DOHH2 (cell line): ENCODE data around the gene TESK2.

Source experiments
- EZH2phosphoT487 ChIP-seq: fragments of 200-600 bp; sonication (generic); IDR thresholded peaks from 2 replicates; pipeline ENCODE4 v1.6.1; 2017; ENCODE audit warnings: borderline replicate concordance, mild to moderate bottlenecking, antibody characterized with exemption, low read length, moderate library complexity, mixed read lengths
- TF ChIP-seq, protein P1 (sequence below): fragments of 200-600 bp; sonication (generic); IDR thresholded peaks from one replicate; pipeline ENCODE4 v1.5.1; 2014; ENCODE audit warnings: antibody characterized with exemption, mild to moderate bottlenecking, low read depth, low read length; ENCODE audit not compliant: poor library complexity, severe bottlenecking

DNA sequence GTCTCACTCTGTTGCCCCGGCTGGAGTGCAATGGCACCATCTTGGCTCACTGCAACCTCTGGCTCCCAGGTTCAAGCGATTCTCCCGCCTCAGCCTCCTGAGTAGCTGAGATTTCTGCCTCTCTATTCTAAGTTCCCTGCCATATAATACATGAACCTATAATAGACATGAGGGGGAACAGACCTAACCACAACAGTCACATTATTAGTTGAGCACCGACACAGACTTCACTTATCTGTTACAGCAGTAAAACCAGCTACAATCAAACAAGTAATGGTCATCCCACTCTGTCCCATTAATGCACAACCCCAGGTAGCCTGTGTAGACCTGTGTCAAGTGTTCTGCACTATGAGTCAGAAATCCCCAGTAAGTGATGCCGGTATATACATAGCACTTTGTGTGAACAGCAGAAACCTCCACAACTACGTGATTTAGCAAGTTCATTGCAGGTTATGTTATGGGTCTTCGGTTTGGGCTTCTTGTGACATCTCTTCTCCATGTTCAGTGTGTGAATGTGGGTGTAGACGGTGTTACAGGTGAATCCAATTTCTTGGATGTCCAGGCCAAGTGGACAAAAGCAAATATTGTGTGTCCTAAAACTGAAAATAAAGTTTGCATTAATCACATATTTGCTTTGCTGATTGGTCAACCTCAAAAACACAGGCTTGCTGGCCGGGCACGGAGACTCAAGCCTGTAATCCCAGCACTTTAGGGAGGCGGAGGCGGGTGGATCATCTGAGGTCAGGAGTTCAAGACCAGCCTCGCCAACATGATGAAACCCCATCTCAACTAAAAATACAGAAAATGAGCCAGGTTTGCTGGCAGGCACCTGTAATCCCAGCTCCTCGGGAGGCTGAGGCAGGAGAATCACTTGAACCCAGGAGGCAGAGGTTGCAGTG lies 12.7 kb upstream of the TESK2 start:
- TF ChIP-seq, protein P1, sequence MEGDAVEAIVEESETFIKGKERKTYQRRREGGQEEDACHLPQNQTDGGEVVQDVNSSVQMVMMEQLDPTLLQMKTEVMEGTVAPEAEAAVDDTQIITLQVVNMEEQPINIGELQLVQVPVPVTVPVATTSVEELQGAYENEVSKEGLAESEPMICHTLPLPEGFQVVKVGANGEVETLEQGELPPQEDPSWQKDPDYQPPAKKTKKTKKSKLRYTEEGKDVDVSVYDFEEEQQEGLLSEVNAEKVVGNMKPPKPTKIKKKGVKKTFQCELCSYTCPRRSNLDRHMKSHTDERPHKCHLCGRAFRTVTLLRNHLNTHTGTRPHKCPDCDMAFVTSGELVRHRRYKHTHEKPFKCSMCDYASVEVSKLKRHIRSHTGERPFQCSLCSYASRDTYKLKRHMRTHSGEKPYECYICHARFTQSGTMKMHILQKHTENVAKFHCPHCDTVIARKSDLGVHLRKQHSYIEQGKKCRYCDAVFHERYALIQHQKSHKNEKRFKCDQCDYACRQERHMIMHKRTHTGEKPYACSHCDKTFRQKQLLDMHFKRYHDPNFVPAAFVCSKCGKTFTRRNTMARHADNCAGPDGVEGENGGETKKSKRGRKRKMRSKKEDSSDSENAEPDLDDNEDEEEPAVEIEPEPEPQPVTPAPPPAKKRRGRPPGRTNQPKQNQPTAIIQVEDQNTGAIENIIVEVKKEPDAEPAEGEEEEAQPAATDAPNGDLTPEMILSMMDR, result no peak
- TF ChIP-seq EZH2phosphoT487, result no peak
